ENCODE measurements around the gene GDPD1. TPM values are rescaled to one million over a fixed set of nuclear protein-coding genes. Genes with fewer than 3 reads are reported as not detected.

Gene GDPD1
- total and polyA plus RNA-seq, 9 donors: 1.0 to 2.6 (median 1.5) TPM

- intact Hi-C loops (cut with DNase I): no loop called here
- 64 to 68% (median 67%) methylated on average over 2 of the region's 2 CpGs for WGBS, 3 donors
- no peak for TF ChIP-seq EP300 (IDR thresholded peaks at IDR 0.05)
- no peak for TF ChIP-seq CTCF (IDR thresholded peaks at IDR 0.05)
- H3K9me3 ChIP-seq: no peaks in the 10 kb centered on the region
- no peak for DNase-seq
- no peaks in the 10 kb centered on the region for H3K27me3 ChIP-seq
- no peaks in the 10 kb centered on the region for H3K36me3 ChIP-seq
- H3K27ac ChIP-seq: no peak overlapping the region
- no peaks in the 10 kb centered on the region for H3K4me1 ChIP-seq (ENCODE audit: insufficient read depth)
- H3K4me3 ChIP-seq: no peak overlapping the region
These were observed 78.2 kb downstream of the GDPD1 start for GRCh38 chr17:59298521-59298920.

GRCh38 chr17:59299400-59300092, 79.2 kb downstream of the GDPD1 start:
- H3K4me3 ChIP-seq: no peak overlapping the region
- no peak overlapping the region for H3K27ac ChIP-seq
- WGBS, 3 donors: 92 to 98% (median 93%) methylated on average over 2 of the region's 2 CpGs
- intact Hi-C loops (cut with DNase I): no loop called here
- H3K36me3 ChIP-seq: no peaks in the 10 kb centered on the region
- no peak for TF ChIP-seq POLR2A (IDR thresholded peaks at IDR 0.05)
- TF ChIP-seq EP300 (IDR thresholded peaks at IDR 0.05): no peak
- no peak for TF ChIP-seq CTCF (IDR thresholded peaks at IDR 0.05)
- H3K4me1 ChIP-seq (ENCODE audit: insufficient read depth): no peaks in the 10 kb centered on the region
- no peaks in the 10 kb centered on the region for H3K27me3 ChIP-seq
- no peak for DNase-seq
- no peaks in the 10 kb centered on the region for H3K9me3 ChIP-seq

GRCh38 chr17:59300941-59301340, 80.6 kb downstream of the GDPD1 start:
- Histone ChIP-seq H3K36me3 (no peaks in the 10 kb centered on the region), H3K27ac (no peak overlapping the region), H3K27me3 (no peaks in the 10 kb centered on the region), H3K4me1 (ENCODE audit: insufficient read depth) (no peaks in the 10 kb centered on the region), H3K4me3 (no peak overlapping the region), H3K9me3 (no peaks in the 10 kb centered on the region)
- intact Hi-C loops (cut with DNase I): no loop called here
- TF ChIP-seq CTCF (IDR thresholded peaks at IDR 0.05) (no peak), POLR2A (IDR thresholded peaks at IDR 0.05) (no peak), EP300 (IDR thresholded peaks at IDR 0.05) (no peak)
- no peak for DNase-seq
- WGBS, 3 donors: 84 to 90% (median 88%) methylated on average over 5 of the region's 5 CpGs

GRCh38 chr17:59304811-59305210, 84.5 kb downstream of the GDPD1 start:
- Histone ChIP-seq H3K36me3 (no peaks in the 10 kb centered on the region), H3K9me3 (no peaks in the 10 kb centered on the region), H3K27me3 (no peaks in the 10 kb centered on the region), H3K27ac (no peak overlapping the region), H3K4me1 (ENCODE audit: insufficient read depth) (no peaks in the 10 kb centered on the region), H3K4me3 (no peak overlapping the region)
- no peak for TF ChIP-seq EP300 (IDR thresholded peaks at IDR 0.05)
- TF ChIP-seq POLR2A (IDR thresholded peaks at IDR 0.05): no peak
- TF ChIP-seq CTCF (IDR thresholded peaks at IDR 0.05): no peak
- intact Hi-C loops (cut with DNase I): no loop called here
- no peak for DNase-seq
- WGBS, 3 donors: 81 to 91% (median 86%) methylated on average over 2 of the region's 2 CpGs
